ENCODE measurements around the gene TMEM60. TPM values are rescaled to one million over a fixed set of nuclear protein-coding genes. Genes with fewer than 3 reads are reported as not detected.

Gene TMEM60
- total and polyA plus RNA-seq, 4 donors = 4.9 to 16.7 (median 9.8) TPM

DNA sequence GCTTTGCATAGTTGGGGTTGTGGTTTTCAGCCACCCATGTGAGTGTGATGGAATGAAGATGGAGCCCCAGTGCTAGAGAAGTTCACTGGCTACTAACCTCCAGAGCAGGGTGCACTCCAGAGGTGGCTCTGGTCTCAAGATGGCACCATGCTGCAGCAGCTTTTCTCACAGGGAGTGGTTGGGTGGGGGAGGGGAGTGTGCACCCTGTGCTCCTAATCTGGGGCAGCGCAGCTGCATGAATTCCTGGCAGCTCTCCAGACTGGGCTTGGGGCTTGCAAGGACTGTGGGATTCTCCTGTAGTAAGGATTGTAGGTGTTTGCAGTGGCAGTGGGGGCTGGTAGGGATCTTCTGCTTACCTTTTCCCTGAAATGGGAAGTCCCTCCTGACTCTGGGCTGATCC lies 24.0 kb upstream of the TMEM60 start:
- no peaks in the 10 kb centered on the region for H3K27me3 ChIP-seq (ENCODE audit: control insufficient read depth in 4 of 4, insufficient read depth in 4 of 4, low read length in 3 of 4)
- WGBS = 95% methylated on average over 1 of the region's 1 CpG
- no peak for DNase-seq (ENCODE audit: low spot score)
- no peak overlapping the region for H3K4me3 ChIP-seq (ENCODE audit: low read depth in 1 of 3, low read length in 3 of 3)
- peaks cover 2 to 24% (median 8%) of the 10 kb centered on the region in 4 donors for H3K9me3 ChIP-seq (ENCODE audit: control insufficient read depth in 4 of 4, low read length in 3 of 4)
- H3K36me3 ChIP-seq (ENCODE audit: control insufficient read depth in 4 of 4, insufficient read depth in 3 of 4, low read depth in 1 of 4, low read length in 3 of 4) = no peaks in the 10 kb centered on the region
- H3K27ac ChIP-seq (ENCODE audit: low read depth in 1 of 2, low read length in 2 of 2) = no peak overlapping the region
- TF ChIP-seq HNF4A (conservative IDR thresholded peaks at IDR 0.05) = no peak
- no peak for TF ChIP-seq EGR1 (IDR thresholded peaks at IDR 0.05; ENCODE audit: low read depth in 2 of 2)
- TF ChIP-seq NR2F2 (IDR thresholded peaks at IDR 0.05) = no peak
- TF ChIP-seq TAF1 (conservative IDR thresholded peaks at IDR 0.05) = no peak
- no peak for TF ChIP-seq GABPA (IDR thresholded peaks at IDR 0.05 in 1 of 2, conservative IDR thresholded peaks at IDR 0.05 in 1 of 2)
- TF ChIP-seq RAD21 (IDR thresholded peaks at IDR 0.05) = no peak
- TF ChIP-seq SP1 (IDR thresholded peaks at IDR 0.05) = no peak
- TF ChIP-seq, protein P1, sequence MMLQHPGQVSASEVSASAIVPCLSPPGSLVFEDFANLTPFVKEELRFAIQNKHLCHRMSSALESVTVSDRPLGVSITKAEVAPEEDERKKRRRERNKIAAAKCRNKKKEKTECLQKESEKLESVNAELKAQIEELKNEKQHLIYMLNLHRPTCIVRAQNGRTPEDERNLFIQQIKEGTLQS (IDR thresholded peaks at IDR 0.05) = no peak
- no peak for TF ChIP-seq RXRA (IDR thresholded peaks at IDR 0.05)
- no peak for TF ChIP-seq HNF4G (IDR thresholded peaks at IDR 0.05)
- TF ChIP-seq CTCF (IDR thresholded peaks at IDR 0.05; ENCODE audit: low read depth, low read length, missing input control) = no peak
- TF ChIP-seq ZBTB33 (IDR thresholded peaks at IDR 0.05) = no peak
- no peak for TF ChIP-seq MAX (IDR thresholded peaks at IDR 0.05)
- no peak for TF ChIP-seq FOXA1 (IDR thresholded peaks at IDR 0.05)
- TF ChIP-seq JUND (IDR thresholded peaks at IDR 0.05) = no peak
- no peak for TF ChIP-seq FOXA2 (IDR thresholded peaks at IDR 0.05)
- TF ChIP-seq YY1 (IDR thresholded peaks at IDR 0.05) = no peak
- no peak overlapping the region for H3K9ac ChIP-seq (ENCODE audit: low read depth in 1 of 2, low read length in 2 of 2)
- no peaks in the 10 kb centered on the region for H3K4me1 ChIP-seq (ENCODE audit: control insufficient read depth in 4 of 4, insufficient read depth in 4 of 4, low read length in 3 of 4)

DNA sequence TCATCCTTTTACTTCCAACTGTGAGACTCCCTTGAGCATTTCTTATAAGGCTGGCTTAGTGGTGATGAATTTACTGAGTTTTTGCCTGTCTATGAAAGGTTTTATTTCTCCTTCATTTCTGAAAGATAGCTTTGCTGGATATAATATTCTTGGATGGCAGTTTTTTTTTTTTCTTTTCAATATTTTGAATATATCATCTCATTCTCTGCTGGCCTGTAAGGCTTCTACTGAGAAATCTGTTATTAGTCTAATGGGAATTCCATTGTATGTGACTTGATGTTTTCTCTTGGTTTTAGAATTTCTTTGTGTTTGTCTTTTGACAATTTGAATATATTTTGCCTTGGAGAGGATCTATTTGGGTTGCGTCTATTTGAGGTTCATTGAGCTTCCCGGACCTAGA lies 22.7 kb upstream of the TMEM60 start:
- TF ChIP-seq YY1 (IDR thresholded peaks at IDR 0.05) = no peak
- no peak for TF ChIP-seq MAX (IDR thresholded peaks at IDR 0.05)
- TF ChIP-seq FOXA2 (IDR thresholded peaks at IDR 0.05) = no peak
- TF ChIP-seq FOXA1 (IDR thresholded peaks at IDR 0.05) = no peak
- no peak for TF ChIP-seq JUND (IDR thresholded peaks at IDR 0.05)
- TF ChIP-seq HNF4A (conservative IDR thresholded peaks at IDR 0.05) = no peak
- TF ChIP-seq EGR1 (IDR thresholded peaks at IDR 0.05; ENCODE audit: low read depth in 2 of 2) = no peak
- no peaks in the 10 kb centered on the region for H3K36me3 ChIP-seq (ENCODE audit: control insufficient read depth in 4 of 4, insufficient read depth in 3 of 4, low read depth in 1 of 4, low read length in 3 of 4)
- no peak for DNase-seq (ENCODE audit: low spot score)
- no peak overlapping the region for H3K4me3 ChIP-seq (ENCODE audit: low read depth in 1 of 3, low read length in 3 of 3)
- over 99% methylated on average over 2 of the region's 2 CpGs for WGBS
- H3K4me1 ChIP-seq (ENCODE audit: control insufficient read depth in 4 of 4, insufficient read depth in 4 of 4, low read length in 3 of 4) = no peaks in the 10 kb centered on the region
- no peaks in the 10 kb centered on the region for H3K27me3 ChIP-seq (ENCODE audit: control insufficient read depth in 4 of 4, insufficient read depth in 4 of 4, low read length in 3 of 4)
- H3K9me3 ChIP-seq (ENCODE audit: control insufficient read depth in 4 of 4, low read length in 3 of 4) = peaks cover 2 to 24% (median 7%) of the 10 kb centered on the region in 4 donors
- H3K9ac ChIP-seq (ENCODE audit: low read depth in 1 of 2, low read length in 2 of 2) = no peak overlapping the region
- no peak overlapping the region for H3K27ac ChIP-seq (ENCODE audit: low read depth in 1 of 2, low read length in 2 of 2)
